Neutrophil (primary cell): Measurements from ENCODE around the gene YWHAQ.
"Not testable (repeated sequence)": the region's sequence is repeated elsewhere in the genome, so short reads cannot be mapped to it uniquely, and the experiment has no call there.

Source experiments
- H3K27ac ChIP-seq: fragments of 200-600 bp; sonication (generic); 2 replicates; pipeline ENCODE4 v1.5.1; 2016; ENCODE audit warnings: mild to moderate bottlenecking, moderate library complexity
- H3K27me3 ChIP-seq: fragments of 200-600 bp; sonication (generic); 2 replicates; pipeline ENCODE4 v1.6.0; 2016; ENCODE audit warnings: mild to moderate bottlenecking
- H3K36me3 ChIP-seq: fragments of 200-600 bp; sonication (generic); 2 replicates; pipeline ENCODE4 v1.5.1; 2017
- H3K4me1 ChIP-seq, 2 experiments: fragments of 200-600 bp in 1 of 2; sonication (generic) in 1 of 2; 1 replicate in 1 of 2; 2 replicates in 1 of 2; pipeline versions ENCODE4 v1.5.1 to v1.6.1; 2013 to 2016; ENCODE audit warnings: low read depth in 1 of 2, low read length in 1 of 2, mild to moderate bottlenecking in 1 of 2, moderate library complexity in 1 of 2; ENCODE audit not compliant: control insufficient read depth in 1 of 2, insufficient read depth in 1 of 2
- H3K4me3 ChIP-seq, 2 experiments: fragments of 200-600 bp in 1 of 2; sonication (generic) in 1 of 2; 1 replicate in 1 of 2; 2 replicates in 1 of 2; pipeline ENCODE4 v1.5.1; 2013 to 2016; ENCODE audit warnings: low read depth in 1 of 2, low read length in 1 of 2, mild to moderate bottlenecking in 1 of 2, moderate library complexity in 1 of 2
- H3K9me3 ChIP-seq: fragments of 200-600 bp; sonication (generic); 2 replicates; pipeline ENCODE4 v1.5.1; 2016
- TF ChIP-seq, protein P1 (sequence below): fragments of 200-600 bp; sonication (generic); IDR thresholded peaks from 2 replicates; pipeline ENCODE4 v1.5.1; 2016; ENCODE audit warnings: antibody characterized with exemption

Gene YWHAQ

DNA sequence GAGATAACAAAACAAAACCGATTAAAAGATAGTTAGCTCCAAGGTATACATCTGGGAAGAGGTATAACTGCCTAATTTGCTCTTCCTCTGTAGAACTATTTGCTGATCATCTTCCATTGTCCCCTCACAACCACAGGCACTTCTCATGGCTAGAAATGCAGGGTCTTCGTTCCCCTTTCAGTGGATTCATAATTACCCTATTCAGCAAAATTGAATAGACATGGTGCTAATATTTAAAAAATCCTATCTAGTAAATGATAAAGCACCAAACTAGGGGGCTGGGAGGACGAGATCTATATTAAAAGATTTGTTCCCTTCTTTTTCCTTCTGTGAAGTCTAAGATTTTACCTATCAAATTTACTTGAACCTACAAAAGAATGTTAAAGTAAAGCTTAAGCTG lies 44.3 kb downstream of the YWHAQ start:
- no peak overlapping the region for H3K4me3 ChIP-seq
- peaks cover 45% of the 10 kb centered on the region for H3K36me3 ChIP-seq
- H3K27ac ChIP-seq: no peak overlapping the region
- no peaks in the 10 kb centered on the region for H3K9me3 ChIP-seq
- TF ChIP-seq, protein P1, sequence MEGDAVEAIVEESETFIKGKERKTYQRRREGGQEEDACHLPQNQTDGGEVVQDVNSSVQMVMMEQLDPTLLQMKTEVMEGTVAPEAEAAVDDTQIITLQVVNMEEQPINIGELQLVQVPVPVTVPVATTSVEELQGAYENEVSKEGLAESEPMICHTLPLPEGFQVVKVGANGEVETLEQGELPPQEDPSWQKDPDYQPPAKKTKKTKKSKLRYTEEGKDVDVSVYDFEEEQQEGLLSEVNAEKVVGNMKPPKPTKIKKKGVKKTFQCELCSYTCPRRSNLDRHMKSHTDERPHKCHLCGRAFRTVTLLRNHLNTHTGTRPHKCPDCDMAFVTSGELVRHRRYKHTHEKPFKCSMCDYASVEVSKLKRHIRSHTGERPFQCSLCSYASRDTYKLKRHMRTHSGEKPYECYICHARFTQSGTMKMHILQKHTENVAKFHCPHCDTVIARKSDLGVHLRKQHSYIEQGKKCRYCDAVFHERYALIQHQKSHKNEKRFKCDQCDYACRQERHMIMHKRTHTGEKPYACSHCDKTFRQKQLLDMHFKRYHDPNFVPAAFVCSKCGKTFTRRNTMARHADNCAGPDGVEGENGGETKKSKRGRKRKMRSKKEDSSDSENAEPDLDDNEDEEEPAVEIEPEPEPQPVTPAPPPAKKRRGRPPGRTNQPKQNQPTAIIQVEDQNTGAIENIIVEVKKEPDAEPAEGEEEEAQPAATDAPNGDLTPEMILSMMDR: no peak
- no peaks in the 10 kb centered on the region for H3K4me1 ChIP-seq
- no peaks in the 10 kb centered on the region for H3K27me3 ChIP-seq

DNA sequence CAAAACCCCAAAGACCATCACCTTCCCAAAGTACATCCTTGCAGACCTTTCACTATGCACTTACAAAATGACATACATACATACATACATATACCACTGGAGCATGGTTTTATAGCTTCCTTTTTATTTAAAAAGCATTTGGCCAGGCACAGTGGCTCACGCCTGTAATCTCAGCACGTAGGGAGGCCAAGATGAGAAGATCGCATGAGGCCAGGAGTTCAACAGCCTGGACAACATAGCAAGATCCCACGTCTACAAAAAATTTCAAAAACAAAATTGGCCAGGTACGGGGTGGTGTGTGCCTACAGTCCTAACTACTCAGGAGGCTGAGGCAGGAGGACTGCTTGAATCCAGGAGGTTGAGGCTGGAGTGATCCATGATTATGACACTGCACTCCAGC lies 45.3 kb downstream of the YWHAQ start:
- TF ChIP-seq, protein P1: no peak
- Histone ChIP-seq H3K4me3 (no peak overlapping the region), H3K36me3 (peaks cover 45% of the 10 kb centered on the region), H3K4me1 (no peaks in the 10 kb centered on the region), H3K27me3 (no peaks in the 10 kb centered on the region), H3K27ac (no peak overlapping the region), H3K9me3 (no peaks in the 10 kb centered on the region)

DNA sequence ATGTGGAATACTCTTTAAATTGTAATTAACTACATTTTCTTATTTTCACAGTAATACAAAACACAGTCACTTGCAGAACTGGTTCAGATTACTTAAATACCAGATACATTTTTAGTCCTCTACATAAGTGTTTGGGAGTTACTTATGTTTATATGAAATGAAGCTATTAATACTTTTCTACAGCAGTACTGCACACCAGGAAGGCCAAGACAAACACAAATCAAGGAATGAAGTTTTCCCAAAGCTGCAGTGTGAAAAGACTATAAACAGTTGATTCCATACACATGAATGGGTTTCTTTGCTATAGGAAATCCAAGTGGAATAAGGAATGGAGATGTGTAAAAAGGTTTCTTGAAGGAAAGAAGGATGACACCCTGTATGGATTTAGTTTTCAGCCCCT lies 45.9 kb downstream of the YWHAQ start:
- not testable (repeated sequence) for H3K27me3 ChIP-seq, H3K9me3 ChIP-seq, H3K4me1 ChIP-seq, H3K27ac ChIP-seq, H3K4me3 ChIP-seq
- H3K36me3 ChIP-seq: peaks cover 45% of the 10 kb centered on the region

DNA sequence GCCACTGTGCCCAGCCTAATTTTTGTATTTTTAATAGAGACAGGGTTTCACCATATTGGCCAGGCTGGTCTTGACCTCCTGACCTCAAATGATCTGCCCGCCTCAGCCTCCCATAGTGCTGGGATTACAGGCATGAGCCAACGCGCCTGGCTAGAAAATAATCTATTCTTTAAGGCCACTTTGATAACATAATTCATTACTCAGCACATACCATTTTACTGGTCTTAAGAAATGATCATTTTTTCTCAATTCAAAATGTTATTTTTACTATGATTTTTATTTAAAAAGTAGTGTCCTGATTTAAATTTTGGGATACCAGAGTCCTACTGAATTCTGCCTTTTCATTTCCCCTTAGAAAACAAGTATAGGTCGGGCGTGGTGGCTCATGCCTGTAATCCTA lies 48.2 kb downstream of the YWHAQ start:
- no peaks in the 10 kb centered on the region for H3K27me3 ChIP-seq

DNA sequence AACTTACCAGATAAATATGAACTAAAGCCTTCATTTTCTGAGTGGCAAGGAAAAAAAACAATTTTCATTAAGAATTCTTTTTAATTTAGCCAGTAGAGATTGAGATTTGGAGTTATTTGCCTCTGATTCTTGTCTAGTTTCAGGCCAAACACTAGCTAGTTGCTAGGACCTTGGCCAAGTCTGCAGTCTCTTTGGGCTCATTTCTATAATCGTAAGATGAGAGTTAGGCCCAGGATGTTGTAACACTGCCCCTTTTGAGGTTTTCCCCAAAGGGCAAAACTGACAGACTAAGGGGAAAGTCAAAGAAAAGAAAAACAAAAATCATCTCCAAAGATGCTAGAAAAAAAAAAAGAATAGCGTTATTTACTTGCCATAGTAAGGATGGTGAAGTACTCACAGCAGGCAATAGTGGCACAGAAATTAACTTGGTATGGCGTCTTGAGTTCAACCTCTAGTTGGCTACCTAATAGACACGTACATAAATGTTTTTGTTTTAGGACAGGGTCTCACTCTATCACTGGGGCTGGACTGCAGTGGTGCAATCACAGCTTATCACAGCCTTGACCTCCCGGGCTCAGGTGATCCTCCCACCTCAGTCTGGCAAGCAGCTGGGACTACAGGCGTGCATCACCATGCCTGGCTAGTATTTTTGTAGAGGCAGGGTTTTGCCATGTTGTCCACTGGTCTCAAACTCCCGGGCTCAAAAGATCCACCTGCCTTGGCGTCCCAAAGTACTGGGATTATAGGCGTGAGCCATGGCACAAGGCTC lies 52.1 kb downstream of the YWHAQ start:
- Histone ChIP-seq H3K27ac (no peak overlapping the region), H3K27me3 (no peaks in the 10 kb centered on the region), H3K4me3 (no peak overlapping the region), H3K4me1 (no peaks in the 10 kb centered on the region), H3K36me3 (peaks cover 4% of the 10 kb centered on the region), H3K9me3 (no peaks in the 10 kb centered on the region)
- TF ChIP-seq, protein P1: no peak

More for the DNA sequence above, 48.2 kb downstream of the YWHAQ start:
- Histone ChIP-seq H3K27ac (no peak overlapping the region), H3K9me3 (no peaks in the 10 kb centered on the region), H3K36me3 (peaks cover 27% of the 10 kb centered on the region), H3K4me1 (no peaks in the 10 kb centered on the region), H3K4me3 (no peak overlapping the region)
- TF ChIP-seq, protein P1: no peak

DNA sequence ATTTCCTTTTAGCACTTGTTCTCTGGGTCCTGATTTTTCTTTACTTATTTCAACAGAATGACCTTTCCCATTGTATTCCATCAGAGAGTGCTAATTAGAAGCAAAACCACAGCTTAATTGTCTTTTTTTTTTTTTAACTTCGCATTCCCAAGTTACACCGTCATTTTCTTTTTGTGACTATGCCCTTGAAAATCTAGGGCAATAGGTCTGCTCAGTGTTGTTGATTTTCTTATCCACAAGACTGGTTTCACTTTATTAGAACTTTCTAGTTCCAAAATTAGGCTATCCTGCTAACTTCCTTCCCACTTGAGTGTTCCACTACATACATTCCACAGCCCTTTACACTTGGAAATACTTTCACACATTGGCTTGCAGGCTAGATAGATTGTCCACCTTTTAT lies 56.5 kb downstream of the YWHAQ start:
- Histone ChIP-seq H3K36me3 (no peaks in the 10 kb centered on the region), H3K9me3 (no peaks in the 10 kb centered on the region), H3K27ac (no peak overlapping the region), H3K4me3 (no peak overlapping the region), H3K27me3 (no peaks in the 10 kb centered on the region), H3K4me1 (no peaks in the 10 kb centered on the region)
- TF ChIP-seq, protein P1: no peak
